GM23338 (cell line): Measurements from ENCODE around the gene OSBPL3.

Source experiments
- CREB1 ChIP-seq: fragments of 250-450 bp; sonication (Bioruptor Pico); IDR thresholded peaks from 2 replicates; pipeline ENCODE4 v1.5.0; 2020; ENCODE audit warnings: low read depth, mild to moderate bottlenecking, moderate library complexity
- EZH2 ChIP-seq: fragments of 200-600 bp; sonication (generic); IDR thresholded peaks from one replicate; pipeline ENCODE4 v1.8.0; 2017; ENCODE audit warnings: antibody characterized with exemption, mild to moderate bottlenecking, low read depth; ENCODE audit not compliant: unreplicated experiment
- EZH2phosphoT487 ChIP-seq: fragments of 200-600 bp; sonication (generic); IDR thresholded peaks from one replicate; pipeline ENCODE4 v1.8.1; 2018; ENCODE audit warnings: antibody characterized with exemption; ENCODE audit not compliant: unreplicated experiment
- POLR2AphosphoS5 ChIP-seq: IDR thresholded peaks from 2 replicates; pipeline ENCODE4 v1.6.1; 2016; ENCODE audit warnings: antibody characterized with exemption, low read depth
- REST ChIP-seq: IDR thresholded peaks from one replicate; pipeline ENCODE4 v1.6.1; 2018; ENCODE audit warnings: antibody characterized with exemption; ENCODE audit not compliant: unreplicated experiment
- STAT1 ChIP-seq: IDR thresholded peaks from one replicate; pipeline ENCODE4 v1.6.1; 2016; ENCODE audit warnings: antibody characterized with exemption; ENCODE audit not compliant: unreplicated experiment
- ZNF114 ChIP-seq: fragments of 250-450 bp; sonication (Bioruptor Pico); IDR thresholded peaks from 2 replicates; pipeline ENCODE4 v1.5.0; 2020; ENCODE audit warnings: mild to moderate bottlenecking, moderate library complexity
- TF ChIP-seq, protein P1 (sequence below), 2 experiments: fragments of 200-600 bp in 1 of 2; sonication (generic) in 1 of 2; conservative IDR thresholded peaks; 2 replicates each; pipeline versions ENCODE4 v1.5.1 to v1.6.1; 2016 to 2017; ENCODE audit warnings: antibody characterized with exemption in 2 of 2, low read depth in 2 of 2, mild to moderate bottlenecking in 2 of 2, moderate library complexity in 1 of 2

GRCh38 chr7:24958399-24958798 is 21.6 kb downstream of the OSBPL3 start:
- TF ChIP-seq REST (no peak), EZH2phosphoT487 (no peak), POLR2AphosphoS5 (no peak), CREB1 (CRISPR knock-in tag) (no peak), EZH2 (no peak), STAT1 (no peak), ZNF114 (CRISPR knock-in tag) (no peak)
- TF ChIP-seq, protein P1, sequence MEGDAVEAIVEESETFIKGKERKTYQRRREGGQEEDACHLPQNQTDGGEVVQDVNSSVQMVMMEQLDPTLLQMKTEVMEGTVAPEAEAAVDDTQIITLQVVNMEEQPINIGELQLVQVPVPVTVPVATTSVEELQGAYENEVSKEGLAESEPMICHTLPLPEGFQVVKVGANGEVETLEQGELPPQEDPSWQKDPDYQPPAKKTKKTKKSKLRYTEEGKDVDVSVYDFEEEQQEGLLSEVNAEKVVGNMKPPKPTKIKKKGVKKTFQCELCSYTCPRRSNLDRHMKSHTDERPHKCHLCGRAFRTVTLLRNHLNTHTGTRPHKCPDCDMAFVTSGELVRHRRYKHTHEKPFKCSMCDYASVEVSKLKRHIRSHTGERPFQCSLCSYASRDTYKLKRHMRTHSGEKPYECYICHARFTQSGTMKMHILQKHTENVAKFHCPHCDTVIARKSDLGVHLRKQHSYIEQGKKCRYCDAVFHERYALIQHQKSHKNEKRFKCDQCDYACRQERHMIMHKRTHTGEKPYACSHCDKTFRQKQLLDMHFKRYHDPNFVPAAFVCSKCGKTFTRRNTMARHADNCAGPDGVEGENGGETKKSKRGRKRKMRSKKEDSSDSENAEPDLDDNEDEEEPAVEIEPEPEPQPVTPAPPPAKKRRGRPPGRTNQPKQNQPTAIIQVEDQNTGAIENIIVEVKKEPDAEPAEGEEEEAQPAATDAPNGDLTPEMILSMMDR (conservative IDR thresholded peaks at IDR 0.05; ENCODE audit: low read depth in 2 of 2) = no peak
